Stimulated activated naive B cell treated with anti-CD40 and anti-IgM and Interleukin-4, amounts not matched to agents 10 μg/mL and 1 μg/mL and 100 μg/mL, for 72 hours (primary cell): ENCODE results near the gene EVX2.
A peak's percentile ranks its signal among the peaks of the same experiment; 100 is the strongest.

Source experiments
- ATAC-seq, 2 donors: fragments of 150-1000 bp; cut with Tn5 transposase; replicated peaks; 2 replicates each; pipeline ENCODE4 v1.10.0; 2021; ENCODE audit warnings: moderate library complexity in 1 of 2
- DNase-seq: peaks from one replicate; pipeline ENCODE4 v3.0.0; 2021
- H3K27ac Mint-ChIP-seq: one replicate; pipeline ENCODE4 v1.8.0; 2022; ENCODE audit warnings: mild to moderate bottlenecking, mixed read lengths
- H3K27me3 Mint-ChIP-seq, 2 donors: one replicate each; pipeline ENCODE4 v1.8.0; 2022; ENCODE audit warnings: mixed read lengths in 2 of 2
- H3K36me3 Mint-ChIP-seq, 2 donors: one replicate each; pipeline ENCODE4 v1.8.0; 2022; ENCODE audit warnings: mixed read lengths in 2 of 2, mild to moderate bottlenecking in 1 of 2
- H3K4me1 Mint-ChIP-seq, 2 donors: one replicate each; pipeline ENCODE4 v1.8.0; 2022; ENCODE audit warnings: mixed read lengths in 2 of 2, mild to moderate bottlenecking in 1 of 2
- H3K4me3 Mint-ChIP-seq, 2 donors: one replicate each; pipeline ENCODE4 v1.8.0; 2022; ENCODE audit warnings: mild to moderate bottlenecking in 2 of 2, mixed read lengths in 2 of 2, moderate library complexity in 1 of 2
- H3K9me3 Mint-ChIP-seq, 2 donors: one replicate each; pipeline ENCODE4 v1.8.0; 2022; ENCODE audit warnings: mixed read lengths in 2 of 2, mild to moderate bottlenecking in 1 of 2

EVX2 gene

DNA sequence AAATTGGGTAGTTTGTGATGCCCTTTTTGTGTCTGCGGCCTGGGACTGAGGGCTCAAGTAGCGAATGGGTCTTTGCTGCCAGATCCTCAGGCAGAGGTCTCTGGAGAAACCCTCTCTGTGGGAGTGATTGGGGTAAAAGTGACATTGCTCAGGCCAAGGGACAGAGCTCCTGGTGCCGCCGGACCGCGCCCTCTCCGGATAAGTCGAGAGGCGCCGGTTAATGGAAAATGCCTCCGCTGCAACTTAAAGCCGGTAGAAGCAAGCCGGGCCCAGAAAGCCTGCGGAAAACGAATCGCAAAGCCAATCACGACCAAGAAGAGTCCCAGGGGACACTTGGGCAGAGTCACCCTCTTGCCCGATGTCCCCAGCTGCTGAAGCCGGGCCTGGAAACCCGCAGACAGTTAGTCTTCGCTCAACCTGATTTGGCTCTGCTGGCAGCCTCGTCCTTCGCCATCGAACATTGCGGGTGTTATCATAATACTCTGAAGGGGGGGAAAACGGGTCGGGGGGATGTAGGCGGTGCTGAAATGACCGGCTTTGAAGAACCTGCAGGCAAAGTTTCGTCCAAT is 15.5 kb upstream of the EVX2 start:
- ATAC-seq: no peak
- Mint-ChIP-seq H3K36me3 (no peaks in the 10 kb centered on the region), H3K4me3 (no peak overlapping the region), H3K27ac (peak overlapping the region; percentile 51), H3K27me3 (peaks cover 76 to 93% of the 10 kb centered on the region in 2 donors), H3K9me3 (peaks cover 0 to 1% of the 10 kb centered on the region in 2 donors), H3K4me1 (peaks cover 12 to 21% of the 10 kb centered on the region in 2 donors)
- DNase-seq: no peak

DNA sequence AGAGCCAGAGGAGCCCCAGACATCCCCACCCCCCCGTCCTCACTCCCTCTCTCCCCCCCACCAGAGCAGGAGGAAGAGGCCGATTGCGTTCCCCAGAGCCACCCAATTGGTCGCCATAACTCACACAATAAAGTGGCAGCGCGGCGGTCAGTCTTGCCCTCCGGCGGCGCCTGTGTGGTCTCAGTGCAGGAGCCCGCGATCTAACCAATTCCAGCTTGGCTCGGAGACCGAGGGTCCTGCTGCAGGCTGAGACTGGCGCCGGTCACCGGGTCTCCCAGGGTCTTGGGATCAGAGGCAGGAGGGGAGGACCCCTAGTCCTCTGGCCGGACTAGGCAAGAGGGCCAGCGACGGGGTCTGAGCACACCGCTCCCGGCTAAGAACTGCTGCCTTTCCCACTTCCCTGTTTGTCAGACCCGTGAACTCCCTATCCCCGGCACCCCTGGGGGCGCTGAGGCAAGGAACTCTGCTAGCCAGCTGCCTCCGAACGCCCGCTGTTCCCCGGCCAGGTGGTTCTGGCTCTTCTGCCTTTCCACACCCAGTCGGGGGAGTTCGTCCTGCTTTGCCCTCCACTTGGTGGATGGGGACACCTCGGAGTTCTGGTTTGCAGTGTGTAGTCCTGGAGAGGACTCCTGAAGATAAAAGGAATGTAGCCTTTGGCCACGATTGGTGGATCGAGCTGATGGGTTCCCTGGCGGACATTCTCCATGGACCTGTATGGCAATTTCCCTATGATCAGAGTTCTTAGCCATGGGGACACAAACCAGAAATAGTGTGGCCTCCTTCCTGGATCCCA is 14.8 kb upstream of the EVX2 start:
- Mint-ChIP-seq H3K4me1 (peaks cover 14 to 17% of the 10 kb centered on the region in 2 donors), H3K36me3 (no peaks in the 10 kb centered on the region), H3K27ac (no peak overlapping the region), H3K9me3 (peaks cover 0 to 1% of the 10 kb centered on the region in 2 donors), H3K4me3 (no peak overlapping the region), H3K27me3 (peaks cover 76 to 93% of the 10 kb centered on the region in 2 donors)
- DNase-seq (no peak), ATAC-seq (no peak)

DNA sequence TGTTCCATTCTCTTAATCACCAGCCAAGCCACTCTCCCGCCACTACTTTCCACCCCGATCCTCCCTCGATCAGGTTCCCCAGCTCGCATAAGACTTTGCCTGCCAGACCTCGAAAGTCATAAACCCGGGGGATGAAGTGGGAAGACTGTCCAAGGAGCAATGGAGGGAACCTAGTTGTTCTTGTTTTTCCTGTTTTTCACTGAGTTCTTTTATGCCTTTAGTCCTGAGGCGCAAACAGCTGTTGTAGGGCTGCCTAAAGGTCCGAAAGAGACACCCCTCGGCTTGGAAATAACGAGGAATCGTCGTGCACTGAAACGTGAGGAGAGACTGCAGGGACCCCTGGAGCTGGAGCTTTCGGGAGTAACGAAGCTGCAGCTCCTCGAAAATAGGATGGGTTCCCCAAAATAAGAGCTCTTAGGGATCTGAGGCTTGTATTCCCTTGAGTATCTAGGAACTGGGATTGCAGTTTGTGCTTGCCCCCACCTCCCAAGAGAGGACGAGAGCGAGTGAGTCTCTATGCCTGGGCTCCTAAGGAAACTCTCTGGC is 14.1 kb upstream of the EVX2 start:
- H3K27ac Mint-ChIP-seq: peak overlapping the region; percentile 21

DNA sequence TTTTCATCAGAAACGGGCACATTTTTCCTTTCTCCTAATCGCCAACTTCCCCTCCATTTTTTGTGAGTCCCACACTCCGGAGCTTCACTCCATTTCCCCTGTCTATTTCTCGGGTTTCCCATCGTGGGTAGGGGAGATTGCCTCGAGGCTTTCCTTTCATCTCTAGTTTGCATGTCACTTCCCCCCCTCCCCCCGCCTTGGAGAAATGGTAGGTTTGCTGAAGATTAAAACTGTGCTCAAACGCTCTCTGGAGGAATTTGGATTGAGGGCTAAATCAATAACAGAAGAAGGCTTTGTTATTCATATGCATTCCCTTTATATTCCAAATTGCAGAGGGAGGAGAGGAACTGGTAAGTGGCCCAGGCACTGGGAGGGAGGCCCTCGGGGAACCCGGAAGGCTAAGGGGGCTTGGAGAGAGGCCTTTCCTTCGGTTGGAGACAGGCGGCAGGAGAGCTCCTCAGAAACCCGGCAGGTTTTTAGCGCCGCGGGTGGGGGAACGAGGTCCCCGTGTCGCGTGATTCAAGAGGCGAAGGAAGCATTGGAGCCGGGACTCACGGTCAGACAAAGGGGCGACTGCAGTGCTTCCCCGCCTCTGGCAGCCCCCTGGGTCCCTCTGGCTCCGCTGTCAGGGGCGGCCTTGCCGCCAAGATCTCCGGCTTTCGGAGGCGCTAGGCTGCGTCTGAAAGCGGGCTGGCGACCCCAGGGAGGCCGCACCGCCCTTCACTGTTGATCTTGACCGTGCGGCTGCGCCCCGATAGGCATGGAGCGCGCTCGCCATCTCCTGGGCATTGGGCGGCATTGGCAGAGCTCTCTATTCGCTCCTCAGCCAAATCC is 13.4 kb upstream of the EVX2 start:
- DNase-seq: peak; percentile 47
- H3K4me3 Mint-ChIP-seq: peak overlapping the region; percentile 75 to 76
- peak overlapping the region; percentile 21 for H3K27ac Mint-ChIP-seq
- H3K9me3 Mint-ChIP-seq: peaks cover 0 to 3% of the 10 kb centered on the region in 2 donors
- ATAC-seq: peak; percentile 76 to 78
- H3K36me3 Mint-ChIP-seq: no peaks in the 10 kb centered on the region
- peaks cover 70 to 90% of the 10 kb centered on the region in 2 donors for H3K27me3 Mint-ChIP-seq
- peaks cover 15 to 17% of the 10 kb centered on the region in 2 donors for H3K4me1 Mint-ChIP-seq

More for the DNA sequence above, 14.1 kb upstream of the EVX2 start:
- Mint-ChIP-seq H3K4me1 (peaks cover 15 to 17% of the 10 kb centered on the region in 2 donors), H3K36me3 (no peaks in the 10 kb centered on the region), H3K4me3 (peak overlapping the region; percentile 75 to 76), H3K9me3 (peaks cover 0 to 3% of the 10 kb centered on the region in 2 donors), H3K27me3 (peaks cover 76 to 94% of the 10 kb centered on the region in 2 donors)
- ATAC-seq (no peak), DNase-seq (no peak)

DNA sequence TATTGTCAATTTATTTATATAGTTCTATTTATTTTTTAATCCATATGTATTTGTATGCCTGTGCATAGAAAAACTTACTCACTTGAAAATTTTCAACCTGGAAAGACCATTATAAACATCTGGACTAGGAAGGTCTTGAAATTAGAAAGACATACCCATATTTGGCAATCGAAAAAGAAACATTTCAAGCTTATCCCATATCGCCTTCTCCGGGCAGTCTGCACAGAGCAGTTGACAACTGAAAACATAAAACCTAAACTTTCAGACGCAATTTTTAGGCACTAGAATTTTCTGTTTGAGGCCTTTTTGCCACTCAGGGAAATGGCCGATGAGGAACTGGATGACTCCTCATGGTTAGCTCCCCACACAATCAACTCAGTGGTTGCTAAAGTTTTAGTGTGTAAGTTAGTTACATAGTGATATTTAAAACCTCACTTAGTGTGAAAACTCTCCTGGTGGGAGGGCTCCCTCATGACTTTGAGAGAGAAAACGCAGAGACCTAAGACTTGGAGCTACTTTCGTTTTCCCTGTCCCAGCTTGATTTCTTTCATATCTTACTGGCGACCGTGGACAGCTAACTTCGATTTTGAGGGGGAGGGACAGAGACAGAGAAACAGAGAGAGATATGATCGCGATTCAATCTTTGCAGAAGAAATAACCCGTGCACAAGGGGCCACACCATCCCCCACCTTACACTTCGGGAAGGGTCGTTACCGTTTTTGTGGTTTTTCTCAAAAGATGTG is 12.7 kb upstream of the EVX2 start:
- H3K27ac Mint-ChIP-seq: no peak overlapping the region
- H3K4me1 Mint-ChIP-seq: peaks cover 21 to 24% of the 10 kb centered on the region in 2 donors
- H3K36me3 Mint-ChIP-seq: no peaks in the 10 kb centered on the region
- ATAC-seq: no peak
- DNase-seq: no peak
- peaks cover 70 to 90% of the 10 kb centered on the region in 2 donors for H3K27me3 Mint-ChIP-seq
- peak overlapping the region; percentile 75 to 76 for H3K4me3 Mint-ChIP-seq
- peaks cover 0 to 3% of the 10 kb centered on the region in 2 donors for H3K9me3 Mint-ChIP-seq

DNA sequence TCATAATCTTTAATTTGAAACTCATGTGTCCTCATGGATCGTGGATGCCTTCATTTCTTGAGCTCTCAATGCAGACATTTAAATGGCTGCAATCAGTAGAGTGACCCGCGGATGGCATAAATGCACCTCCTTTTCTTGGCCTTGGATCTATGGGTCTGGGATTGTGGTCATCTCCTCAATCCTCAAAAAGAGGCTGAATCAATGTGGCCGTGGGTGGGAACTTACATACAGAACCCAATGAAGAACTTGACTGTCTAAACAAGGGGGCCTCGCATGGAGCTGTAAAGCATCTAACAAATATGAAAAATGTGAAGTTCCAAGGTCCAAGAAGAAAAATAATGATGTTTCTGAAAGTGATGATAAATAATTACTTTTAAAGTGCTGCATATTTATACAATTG is 11.7 kb upstream of the EVX2 start:
- no peak for ATAC-seq
- Mint-ChIP-seq H3K27ac (no peak overlapping the region), H3K4me1 (peaks cover 21 to 24% of the 10 kb centered on the region in 2 donors), H3K4me3 (no peak overlapping the region), H3K27me3 (peaks cover 69 to 89% of the 10 kb centered on the region in 2 donors), H3K36me3 (peaks cover 0 to 5% of the 10 kb centered on the region in 2 donors), H3K9me3 (peaks cover 0 to 6% of the 10 kb centered on the region in 2 donors)
- no peak for DNase-seq

DNA sequence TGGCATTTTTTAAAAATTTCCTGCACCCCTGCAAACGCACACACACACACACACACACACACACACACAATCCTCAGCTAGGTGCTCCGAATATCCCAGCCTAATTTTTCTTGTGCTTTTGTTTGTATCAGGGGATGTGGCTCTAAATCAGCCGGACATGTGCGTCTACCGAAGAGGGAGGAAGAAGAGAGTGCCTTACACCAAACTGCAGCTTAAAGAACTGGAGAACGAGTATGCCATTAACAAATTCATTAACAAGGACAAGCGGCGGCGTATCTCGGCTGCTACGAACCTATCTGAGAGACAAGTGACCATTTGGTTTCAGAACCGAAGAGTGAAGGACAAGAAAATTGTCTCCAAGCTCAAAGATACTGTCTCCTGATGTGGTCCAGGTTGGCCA is 10.6 kb upstream of the EVX2 start:
- H3K9me3 Mint-ChIP-seq: peaks cover 0 to 6% of the 10 kb centered on the region in 2 donors
- peaks cover 21 to 24% of the 10 kb centered on the region in 2 donors for H3K4me1 Mint-ChIP-seq
- H3K27ac Mint-ChIP-seq: no peak overlapping the region
- H3K27me3 Mint-ChIP-seq: peaks cover 69 to 86% of the 10 kb centered on the region in 2 donors
- H3K4me3 Mint-ChIP-seq: no peak overlapping the region
- DNase-seq (no peak), ATAC-seq (no peak)
- peaks cover 0 to 5% of the 10 kb centered on the region in 2 donors for H3K36me3 Mint-ChIP-seq

DNA sequence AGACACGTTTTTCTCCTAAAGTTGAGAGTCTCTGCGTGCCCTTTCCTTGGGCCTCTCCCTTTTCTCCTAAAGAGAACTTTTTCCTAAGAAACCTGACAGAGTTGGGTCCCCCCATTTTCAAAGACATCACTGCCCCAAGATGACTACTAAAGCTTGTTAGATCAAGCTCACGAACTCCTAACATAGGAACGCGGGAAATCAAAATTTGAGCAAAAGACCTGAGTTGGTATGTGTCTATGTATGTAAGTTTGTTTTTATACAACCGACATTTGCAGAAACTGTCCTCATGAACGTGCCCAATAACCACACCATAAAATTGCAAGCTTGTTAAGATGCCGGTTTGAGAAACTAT is 10.1 kb upstream of the EVX2 start:
- Mint-ChIP-seq H3K27me3 (peaks cover 71 to 86% of the 10 kb centered on the region in 2 donors), H3K4me3 (peak overlapping the region in 1 of 2 donors; percentile 19), H3K27ac (peak overlapping the region; percentile 84), H3K9me3 (peaks cover 0 to 6% of the 10 kb centered on the region in 2 donors), H3K36me3 (peaks cover 0 to 5% of the 10 kb centered on the region in 2 donors), H3K4me1 (peaks cover 21 to 24% of the 10 kb centered on the region in 2 donors)
- DNase-seq (no peak), ATAC-seq (no peak)

DNA sequence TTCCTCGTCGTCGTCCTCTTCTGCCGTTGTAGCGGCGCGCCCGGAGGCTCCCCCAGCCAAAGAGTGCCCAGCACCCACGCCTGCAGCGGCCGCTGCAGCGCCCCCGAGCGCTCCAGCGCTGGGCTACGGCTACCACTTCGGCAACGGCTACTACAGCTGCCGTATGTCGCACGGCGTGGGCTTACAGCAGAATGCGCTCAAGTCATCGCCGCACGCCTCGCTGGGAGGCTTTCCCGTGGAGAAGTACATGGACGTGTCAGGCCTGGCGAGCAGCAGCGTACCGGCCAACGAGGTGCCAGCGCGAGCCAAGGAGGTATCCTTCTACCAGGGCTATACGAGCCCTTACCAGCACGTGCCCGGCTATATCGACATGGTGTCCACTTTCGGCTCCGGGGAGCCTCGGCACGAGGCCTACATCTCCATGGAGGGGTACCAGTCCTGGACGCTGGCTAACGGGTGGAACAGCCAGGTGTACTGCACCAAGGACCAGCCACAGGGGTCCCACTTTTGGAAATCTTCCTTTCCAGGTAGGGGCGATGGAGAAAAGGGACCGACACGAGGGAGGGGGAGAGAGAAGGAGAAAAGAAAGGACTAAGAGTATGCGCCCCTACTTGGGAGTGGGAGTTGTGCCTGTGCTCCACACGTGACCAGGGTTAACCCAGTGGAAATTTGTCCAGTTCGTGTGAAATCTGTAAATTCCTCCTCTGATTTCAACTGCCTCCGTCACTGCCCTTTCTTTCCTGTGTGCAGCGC is 9.6 kb upstream of the EVX2 start:
- no peak for DNase-seq
- Mint-ChIP-seq H3K9me3 (peaks cover 0 to 6% of the 10 kb centered on the region in 2 donors), H3K27ac (peak overlapping the region; percentile 84), H3K4me3 (peak overlapping the region; percentile 30 to 66), H3K27me3 (peaks cover 71 to 84% of the 10 kb centered on the region in 2 donors), H3K4me1 (peaks cover 21 to 27% of the 10 kb centered on the region in 2 donors), H3K36me3 (peaks cover 0 to 5% of the 10 kb centered on the region in 2 donors)
- ATAC-seq: no peak

DNA sequence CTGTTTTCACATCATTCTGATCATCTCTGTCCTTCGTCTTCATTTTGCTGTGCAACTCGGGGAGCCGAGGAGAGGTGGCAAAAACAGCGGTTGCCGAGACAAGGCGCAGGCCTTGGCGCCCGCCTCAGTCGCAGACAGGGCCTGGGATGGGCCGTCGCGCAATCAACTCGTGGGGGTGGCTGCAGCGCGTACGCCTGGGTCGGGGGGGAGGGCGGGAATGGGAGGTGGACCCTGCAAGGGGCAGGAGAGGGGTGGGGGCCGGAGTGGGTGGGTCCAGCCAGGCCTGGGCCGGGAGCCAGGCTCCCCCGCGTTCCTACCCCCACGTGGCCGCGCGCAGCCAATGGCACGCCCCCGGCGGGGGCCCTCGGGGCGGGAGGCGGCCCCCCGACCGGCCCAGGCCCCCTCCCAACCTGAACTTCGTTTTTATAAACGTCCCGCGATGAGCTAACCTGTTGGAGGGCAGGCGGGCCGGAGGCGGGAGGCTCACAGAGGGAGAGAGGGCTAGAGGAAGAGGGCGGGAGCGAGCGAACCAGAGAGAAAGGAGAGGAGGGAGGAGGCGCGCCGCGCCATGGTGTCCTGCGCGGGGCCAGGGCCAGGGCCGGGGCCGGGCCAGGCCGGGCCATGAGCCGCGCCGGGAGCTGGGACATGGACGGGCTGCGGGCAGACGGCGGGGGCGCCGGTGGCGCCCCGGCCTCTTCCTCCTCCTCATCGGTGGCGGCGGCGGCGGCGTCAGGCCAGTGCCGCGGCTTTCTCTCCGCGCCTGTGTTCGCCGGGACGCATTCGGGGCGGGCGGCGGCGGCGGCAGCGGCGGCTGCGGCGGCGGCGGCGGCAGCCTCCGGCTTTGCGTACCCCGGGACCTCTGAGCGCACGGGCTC is 8.7 kb upstream of the EVX2 start, which contains the start of gene HOXD13:
Gene HOXD13, plus strand, starts transcription at position 452 of the 875 bp plus-strand sequence. Its CDS starts 170 bp downstream, at position 622.
- peaks cover 0 to 6% of the 10 kb centered on the region in 2 donors for H3K9me3 Mint-ChIP-seq
- peak within 1 kb of the TSS; percentile 84 for H3K27ac Mint-ChIP-seq
- peaks cover 0 to 5% of the 10 kb centered on the region in 2 donors for H3K36me3 Mint-ChIP-seq
- DNase-seq: no peak
- peaks cover 14 to 25% of the 10 kb centered on the region in 2 donors for H3K4me1 Mint-ChIP-seq
- H3K27me3 Mint-ChIP-seq: peaks cover 71 to 86% of the 10 kb centered on the region in 2 donors
- ATAC-seq: no peak
- H3K4me3 Mint-ChIP-seq: peak within 1 kb of the TSS; percentile 30 to 66

DNA sequence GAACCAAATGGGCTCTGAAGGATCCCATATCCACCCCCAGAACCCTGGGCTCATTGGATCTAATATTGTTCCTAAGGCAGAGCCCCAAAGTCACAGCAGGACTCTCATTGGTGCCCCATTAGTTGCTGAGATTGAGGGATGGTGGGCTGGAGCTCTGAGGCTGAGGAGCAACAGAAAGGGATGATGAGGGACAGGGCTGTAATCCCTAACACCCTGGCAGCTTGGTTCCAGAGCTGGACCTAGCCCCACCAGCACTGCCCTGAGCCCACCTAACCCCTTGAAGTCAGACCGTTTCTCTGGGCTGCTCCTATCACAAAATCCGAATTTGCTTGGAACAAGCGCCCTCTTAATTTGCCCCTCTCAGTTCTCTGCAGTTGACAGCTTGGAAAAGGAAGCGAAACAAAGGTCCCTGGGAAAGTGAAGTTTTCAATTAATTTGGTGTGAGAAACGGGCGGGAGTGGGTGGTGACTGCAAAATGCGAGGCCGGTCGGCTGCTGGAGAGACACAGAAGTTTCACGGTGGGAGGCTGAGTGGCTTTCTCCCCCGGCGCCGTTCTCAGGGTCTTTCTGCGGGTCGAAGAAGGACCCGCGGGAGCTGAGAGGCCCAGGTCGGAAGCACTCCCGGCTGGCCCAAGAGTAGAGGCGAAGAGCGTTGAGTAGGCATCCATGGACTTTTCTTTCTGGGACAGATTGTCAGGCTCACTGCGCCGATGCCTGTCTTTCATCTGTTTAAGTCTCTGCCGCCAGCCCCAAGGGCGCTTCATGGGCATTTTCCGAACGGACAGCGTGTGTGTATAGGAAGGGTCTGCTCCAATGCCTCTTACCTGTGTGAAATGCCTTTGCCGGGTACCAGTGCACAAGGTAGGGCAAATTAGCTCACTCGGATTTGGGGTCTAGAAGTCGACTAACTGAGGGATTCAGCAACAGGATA is 7.8 kb upstream of the EVX2 start:
- ATAC-seq (no peak), DNase-seq (no peak)
- Mint-ChIP-seq H3K9me3 (peaks cover 0 to 8% of the 10 kb centered on the region in 2 donors), H3K4me3 (peak overlapping the region; percentile 4 to 60), H3K36me3 (peaks cover 0 to 5% of the 10 kb centered on the region in 2 donors), H3K27me3 (peaks cover 74 to 86% of the 10 kb centered on the region in 2 donors), H3K4me1 (peaks cover 10 to 16% of the 10 kb centered on the region in 2 donors), H3K27ac (peak overlapping the region; percentile 84)
